GOT3 (cell line): Measurements from ENCODE around the gene DRD4.
"Not testable (repeated sequence)": the region's sequence is repeated elsewhere in the genome, so short reads cannot be mapped to it uniquely, and the experiment has no call there.

ENCODE experiments used
- DNase-seq: peaks from one replicate; lab custom pipeline; 2025; ENCODE audit warnings: mixed read lengths; lab: John Stamatoyannopoulos, UW

The DRD4 gene

GRCh38 chr11:645536-645935 is 8.5 kb downstream of the DRD4 start:
- DNase-seq, result no peak

GRCh38 chr11:646214-646613 is 9.1 kb downstream of the DRD4 start:
- DNase-seq, result no peak

GRCh38 chr11:647672-648158 is 10.6 kb downstream of the DRD4 start:
- not testable (repeated sequence) for DNase-seq

GRCh38 chr11:650482-650881 is 13.4 kb downstream of the DRD4 start:
- DNase-seq, result no peak

DNA sequence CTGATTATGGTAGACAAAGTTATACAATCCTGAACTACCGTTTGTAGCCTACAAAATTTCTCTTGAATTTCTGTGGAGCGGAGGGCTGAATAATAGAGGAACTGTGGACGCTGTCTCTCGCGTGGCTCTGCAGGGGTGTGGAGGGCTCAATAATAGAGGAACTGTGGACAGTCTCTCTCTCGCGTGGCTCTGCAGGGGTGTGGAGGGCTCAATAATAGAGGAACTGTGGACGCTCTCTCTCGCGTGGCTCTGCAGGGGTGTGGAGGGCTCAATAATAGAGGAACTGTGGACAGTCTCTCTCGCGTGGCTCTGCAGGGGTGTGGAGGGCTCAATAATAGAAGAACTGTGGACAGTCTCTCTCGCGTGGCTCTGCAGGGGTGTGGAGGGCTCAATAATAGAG is 16.1 kb downstream of the DRD4 start:
- DNase-seq, result not testable (repeated sequence)

GRCh38 chr11:653837-654236 is 16.8 kb downstream of the DRD4 start:
- DNase-seq, result no peak

DNA sequence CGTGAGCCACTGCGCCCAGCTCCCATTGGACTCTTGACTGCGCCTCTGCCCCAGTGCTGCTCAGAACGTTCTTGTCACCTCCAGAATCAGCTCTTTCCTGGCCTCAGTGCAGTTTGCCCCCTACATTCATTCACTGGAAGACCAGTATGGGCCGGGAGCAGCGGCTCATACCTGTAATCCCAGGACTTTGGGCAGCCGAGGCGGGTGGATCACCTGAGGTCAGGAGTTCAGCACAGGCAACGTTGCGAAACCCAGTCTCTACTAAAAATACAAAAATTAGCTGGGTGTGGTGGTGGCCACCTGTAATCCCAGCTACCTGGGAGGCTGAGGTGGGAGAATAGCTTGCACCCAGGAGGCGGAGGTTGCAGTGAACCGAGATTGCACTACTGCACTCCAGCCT is 17.4 kb downstream of the DRD4 start:
- not testable (repeated sequence) for DNase-seq

- no peak for DNase-seq
These were observed 18.1 kb downstream of the DRD4 start for GRCh38 chr11:655036-655726.

- DNase-seq, result no peak
These were observed 19.4 kb downstream of the DRD4 start for GRCh38 chr11:656426-656825.

DNA sequence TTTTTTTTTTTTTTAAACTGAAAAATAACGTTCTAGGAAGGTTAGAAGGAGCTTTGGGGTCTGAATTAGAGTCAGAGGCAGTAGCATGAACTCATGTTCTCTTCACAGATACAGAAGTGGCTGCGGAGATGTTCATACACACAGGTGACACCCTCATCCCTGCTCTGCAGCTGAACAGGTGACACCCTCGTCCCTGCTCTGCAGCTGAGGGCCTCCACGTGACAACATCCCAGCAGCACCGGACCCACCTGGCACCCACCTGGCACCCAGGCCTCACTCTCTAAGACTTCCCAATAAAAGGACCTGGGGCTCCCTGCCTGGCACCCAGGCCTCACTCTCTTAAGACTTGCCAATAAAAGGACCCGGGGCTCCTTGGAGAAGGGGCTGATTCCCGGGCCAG is 19.8 kb downstream of the DRD4 start:
- no peak for DNase-seq

DNA sequence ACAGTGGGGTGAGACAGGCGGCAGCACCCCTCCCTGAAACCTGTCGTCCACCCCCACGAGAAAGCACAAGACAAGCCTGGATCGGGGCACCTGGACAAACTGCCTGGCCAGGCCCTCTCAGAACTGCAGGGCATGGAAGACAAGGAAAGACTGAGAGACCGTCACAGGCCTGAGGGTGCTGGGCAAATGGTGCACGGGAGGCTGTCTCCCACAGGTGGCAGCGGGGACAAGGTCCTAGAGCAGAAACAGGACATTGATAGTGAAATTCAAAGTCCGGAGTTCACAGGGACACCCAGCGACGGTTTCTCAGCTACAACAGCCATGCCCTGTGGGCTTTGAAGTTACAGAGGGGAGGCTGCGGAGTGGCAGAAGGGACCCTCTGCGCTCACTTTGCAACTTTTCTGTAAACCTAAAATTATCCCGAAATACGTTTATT is 20.6 kb downstream of the DRD4 start:
- no peak for DNase-seq

DNA sequence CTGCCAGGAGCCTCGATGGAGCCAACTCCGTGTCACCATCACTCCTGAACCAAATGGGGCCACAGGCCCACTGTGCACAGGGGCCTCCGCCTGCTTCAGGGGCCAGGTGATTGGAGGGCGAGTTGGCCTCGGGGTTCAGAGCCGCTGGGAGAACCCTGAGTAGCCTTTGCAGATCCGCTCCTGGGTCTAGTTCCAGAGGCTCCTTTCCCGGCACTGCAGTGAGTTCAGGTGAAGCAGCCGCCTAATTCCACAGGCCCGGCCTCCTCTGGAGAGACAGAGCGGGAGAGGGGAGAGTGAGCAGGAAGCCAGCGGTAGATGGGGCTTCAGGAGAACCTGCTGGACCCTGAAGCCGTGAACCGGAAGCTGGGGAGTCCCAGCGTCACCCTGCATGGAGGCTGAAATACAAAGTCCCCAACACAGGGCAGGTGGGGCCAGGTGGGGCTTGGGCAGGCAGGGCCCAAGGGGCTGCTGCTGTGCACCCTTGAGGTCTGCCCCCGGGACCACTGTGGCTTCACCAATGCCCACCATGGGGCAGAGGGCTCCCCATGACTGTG is 22.5 kb downstream of the DRD4 start:
- DNase-seq, result no peak

- no peak for DNase-seq
These were observed 23.2 kb downstream of the DRD4 start for GRCh38 chr11:660281-660680.

DNA sequence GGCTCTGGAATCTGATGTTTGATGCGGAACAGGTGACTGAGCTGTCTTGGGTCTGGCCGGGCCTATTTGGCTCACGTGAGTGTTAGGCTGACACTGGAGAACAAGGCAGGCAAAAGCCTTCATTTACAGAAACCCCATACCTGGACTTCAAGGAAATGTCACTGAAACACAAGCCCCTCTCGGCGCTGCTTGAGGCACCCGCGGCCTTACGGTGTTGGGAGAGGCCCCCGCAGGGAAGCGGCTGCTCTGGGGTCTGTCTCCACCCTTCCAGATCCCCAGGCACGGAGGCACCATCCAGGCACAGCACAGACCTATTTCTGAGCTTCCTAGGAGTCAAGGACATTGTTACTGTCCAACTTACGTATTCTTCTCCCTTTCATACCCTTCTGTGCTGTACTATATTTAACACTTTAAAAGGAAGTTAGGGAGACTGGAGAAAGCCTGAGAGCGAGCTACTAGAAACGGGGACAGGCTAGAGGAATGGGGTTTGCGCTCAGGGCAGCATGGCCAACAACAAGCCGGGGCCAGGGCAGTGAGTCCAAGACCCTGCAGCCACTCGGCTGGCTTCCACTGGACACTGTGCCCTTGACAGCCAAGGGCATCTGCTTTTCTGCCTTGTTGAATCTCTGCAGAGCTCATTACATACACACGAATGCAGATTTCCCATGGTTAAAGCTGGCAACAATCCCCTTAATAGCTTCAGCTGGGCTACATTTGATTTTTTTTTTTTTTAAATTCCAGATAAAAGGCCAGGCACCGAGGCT is 23.8 kb downstream of the DRD4 start:
- DNase-seq, result no peak

DNA sequence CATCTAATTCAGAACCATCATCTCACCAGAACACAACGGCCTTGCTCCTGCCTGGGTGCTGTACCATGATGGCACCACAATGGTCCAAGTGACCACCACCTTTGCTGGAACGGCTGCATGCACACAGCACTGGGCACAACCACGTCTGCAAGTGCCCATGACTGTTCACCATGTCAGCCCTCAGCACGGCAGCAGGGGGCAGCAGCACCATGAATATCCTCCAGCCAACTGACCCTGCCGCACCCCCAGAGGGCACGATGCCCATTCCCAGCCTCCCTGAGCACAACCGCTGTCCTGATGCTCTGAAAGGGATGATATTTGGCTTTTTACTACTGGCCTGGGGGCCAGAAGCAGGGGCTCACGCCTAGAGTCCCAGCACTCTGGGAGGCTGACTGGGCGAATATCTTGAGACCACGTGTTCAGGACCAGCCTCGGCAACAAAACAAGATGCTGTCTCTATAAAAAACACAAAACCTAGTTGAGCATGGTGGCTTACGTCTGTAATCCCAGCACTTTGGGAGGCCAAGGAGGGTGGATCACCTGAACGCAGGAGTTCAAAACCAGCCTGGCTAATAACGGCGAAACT is 25.7 kb downstream of the DRD4 start:
- no peak for DNase-seq

DNA sequence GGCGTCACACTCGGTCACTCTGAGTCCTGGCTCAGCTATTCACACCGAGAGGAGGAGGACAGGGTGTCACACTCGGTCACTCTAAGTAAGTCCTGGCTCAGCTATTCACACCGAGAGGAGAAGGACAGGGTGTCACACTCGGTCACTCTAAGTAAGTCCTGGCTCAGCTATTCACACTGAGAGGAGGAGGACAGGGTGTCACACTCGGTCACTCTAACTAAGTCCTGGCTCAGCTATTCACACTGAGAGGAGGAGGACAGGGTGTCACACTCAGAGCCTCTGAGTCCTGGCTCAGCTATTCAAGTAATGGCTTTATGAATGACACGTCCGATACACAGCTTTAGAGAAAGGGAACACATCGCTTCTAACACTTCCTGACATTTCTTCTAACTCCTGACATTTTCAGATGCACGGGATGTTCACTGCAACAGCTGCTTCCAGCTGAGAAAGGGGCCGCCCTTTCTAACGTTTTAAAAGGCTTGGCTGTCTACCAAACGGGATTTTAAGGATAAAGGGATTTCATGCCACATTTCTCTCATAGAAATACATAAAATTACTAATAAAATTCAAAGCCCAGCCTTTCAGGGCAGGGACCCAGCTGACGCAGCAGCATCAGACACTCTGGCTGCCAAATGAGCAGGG is 28.1 kb downstream of the DRD4 start:
- DNase-seq, result no peak

- DNase-seq, result no peak
These were observed 28.7 kb downstream of the DRD4 start for GRCh38 chr11:665704-666281.

DNA sequence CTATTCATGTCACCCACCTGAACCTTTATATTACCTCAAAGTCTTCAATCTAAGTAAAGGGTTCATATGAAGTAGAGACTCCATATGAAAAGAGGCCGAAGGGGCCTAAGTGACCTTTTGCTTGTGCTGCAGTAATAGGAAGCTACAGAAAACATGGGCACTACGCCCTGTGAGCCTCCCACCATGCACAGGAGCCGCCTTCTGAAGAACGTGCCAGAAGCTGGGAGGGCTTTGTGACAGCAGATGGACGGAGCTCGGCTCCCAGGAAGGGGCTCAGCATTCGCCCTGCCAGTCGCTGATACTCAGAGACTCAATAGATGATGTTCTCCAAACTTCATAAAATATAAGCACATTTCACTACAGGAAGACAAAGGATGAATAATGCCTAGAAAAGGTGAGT is 36.8 kb downstream of the DRD4 start:
- no peak for DNase-seq

- DNase-seq, result no peak
These were observed 37.3 kb downstream of the DRD4 start for GRCh38 chr11:674406-674805.

DNA sequence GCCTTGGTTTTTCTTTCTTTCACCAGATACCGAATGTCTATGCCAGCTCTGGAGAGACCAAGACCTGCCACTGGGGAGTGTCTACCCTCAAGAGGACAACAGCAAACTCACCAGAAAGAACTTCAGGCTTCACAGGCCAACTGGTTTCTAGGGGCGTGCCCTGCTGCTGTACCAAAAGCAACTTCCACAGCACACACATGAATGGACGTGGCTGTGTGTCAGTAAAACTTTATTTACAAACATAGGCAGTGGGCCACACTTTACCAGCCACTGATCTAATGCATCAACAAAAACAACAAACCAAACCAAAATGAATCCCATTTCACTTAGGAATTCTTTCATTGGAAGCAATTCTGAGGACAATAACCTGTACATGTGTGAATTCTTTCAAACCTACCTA is 41.2 kb downstream of the DRD4 start:
- no peak for DNase-seq

GRCh38 chr11:679271-680207 is 42.5 kb downstream of the DRD4 start:
- no peak for DNase-seq
